GM21390 (cell line): ENCODE measurements around the gene GNPDA1.

Experiments used
- ATAC-seq: cut with Tn5 transposase; IDR thresholded peaks from one replicate; pipeline ENCODE4 v1.9.1; 2021; ENCODE audit not compliant: unreplicated experiment

Gene GNPDA1

DNA sequence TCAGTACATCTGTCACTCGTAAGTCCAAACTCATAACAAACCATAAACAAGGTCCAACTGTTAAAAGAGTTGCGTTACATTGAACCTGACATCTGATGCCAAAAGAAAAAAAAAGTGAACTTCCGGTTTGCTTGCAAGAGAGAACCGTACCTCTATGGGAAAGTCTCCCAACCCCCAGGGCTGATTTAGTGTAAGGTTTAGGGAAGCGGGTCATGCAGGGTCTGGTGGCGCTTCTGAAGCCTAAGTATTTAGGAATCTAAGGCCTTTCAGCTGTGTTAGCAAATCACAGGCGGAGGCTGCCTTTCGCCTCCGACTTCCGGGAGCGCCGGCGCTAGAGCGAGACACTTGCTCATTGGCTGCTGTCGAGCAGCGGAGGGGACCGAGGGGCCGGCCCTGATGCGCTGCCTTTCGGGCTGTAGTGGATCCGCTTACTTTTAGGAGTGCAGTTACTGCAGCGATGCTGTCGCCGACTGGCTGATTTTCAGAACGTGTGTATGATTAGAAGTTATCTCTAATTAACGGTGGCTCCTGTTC lies 12.0 kb upstream of the GNPDA1 start:
- ATAC-seq, result peak; percentile 100

- no peak for ATAC-seq
Observed at GRCh38 chr5:142023836-142024235, 11.0 kb upstream of the GNPDA1 start.

GRCh38 chr5:142020122-142020659 lies 7.4 kb upstream of the GNPDA1 start:
- no peak for ATAC-seq

GRCh38 chr5:142017832-142018427 lies 5.1 kb upstream of the GNPDA1 start:
- ATAC-seq, result peak; percentile 38

GRCh38 chr5:142016556-142016955 lies 3.7 kb upstream of the GNPDA1 start:
- ATAC-seq, result peak; percentile 33

GRCh38 chr5:142015781-142016533 lies 3.1 kb upstream of the GNPDA1 start:
- peak; percentile 21 for ATAC-seq

DNA sequence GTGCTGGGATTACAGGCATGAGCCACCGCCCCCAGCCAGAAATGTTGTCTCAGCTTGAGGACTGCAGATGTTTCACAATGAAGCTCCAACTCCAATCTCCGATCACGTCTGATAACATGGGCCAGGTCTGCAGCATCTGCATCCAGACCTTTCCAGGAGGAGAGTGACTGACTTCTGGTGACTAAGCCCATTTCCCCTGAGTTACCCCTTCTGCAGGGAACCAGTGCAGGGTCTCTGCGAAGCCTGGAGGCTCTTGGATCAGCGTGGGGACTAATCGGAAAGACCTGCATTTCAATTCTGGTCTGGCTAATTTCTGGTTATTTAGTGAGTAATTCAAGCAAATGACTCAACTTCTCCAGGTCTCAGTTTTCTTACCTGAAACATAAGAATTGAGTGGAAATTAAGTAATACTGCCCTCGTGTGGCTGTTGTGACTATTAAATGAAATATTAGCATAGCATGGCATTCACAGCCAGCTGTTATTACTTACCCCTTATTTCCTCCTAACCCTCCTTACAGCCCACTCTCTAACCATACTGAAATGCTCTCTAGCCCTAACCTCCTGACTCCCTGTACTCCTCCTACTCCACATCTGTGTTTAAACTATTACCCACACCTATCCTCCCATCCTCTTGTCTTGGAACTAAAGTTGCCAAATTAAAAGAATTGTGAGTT lies 2.2 kb upstream of the GNPDA1 start:
- peak; percentile 27 for ATAC-seq

DNA sequence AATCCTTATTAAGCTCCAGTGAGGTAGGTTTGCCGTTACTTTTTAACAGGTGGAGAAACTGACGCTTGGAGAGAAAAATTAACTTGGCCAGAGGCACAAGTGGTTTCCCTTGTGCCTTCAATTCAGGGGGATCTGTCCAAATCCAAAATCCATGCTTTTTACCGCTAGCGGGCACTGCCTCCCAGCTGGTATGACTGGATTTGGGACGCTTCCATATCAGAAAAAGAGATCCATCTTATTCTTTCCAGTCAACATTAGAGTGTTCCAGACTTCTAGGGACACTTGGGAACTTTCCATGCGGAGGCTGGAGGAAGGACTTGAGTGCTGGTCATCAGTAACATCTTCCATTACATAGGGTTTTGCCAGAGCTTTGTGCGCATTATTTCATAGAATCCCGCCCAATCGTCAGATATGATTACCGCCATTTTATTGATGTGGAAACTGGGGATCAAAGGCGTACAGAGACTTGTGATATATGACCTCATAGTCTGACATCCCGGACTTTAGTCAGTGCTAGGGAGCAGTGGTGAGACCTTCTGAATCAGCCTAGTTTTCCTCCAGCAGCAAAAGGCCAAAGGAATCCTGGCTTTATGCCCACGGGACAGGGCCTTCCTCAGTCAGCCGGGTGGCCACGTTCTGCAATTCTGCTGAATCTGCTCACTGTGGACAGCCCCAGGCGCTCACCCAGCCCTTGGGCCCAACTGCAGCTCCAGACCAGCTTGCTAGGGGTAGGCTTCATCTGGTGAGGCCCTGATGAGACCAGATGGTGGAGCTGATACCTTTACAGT lies 1.1 kb upstream of the GNPDA1 start:
- ATAC-seq, result no peak

GRCh38 chr5:142012186-142012785 lies 541 bp downstream of the GNPDA1 start:
- no peak for ATAC-seq

DNA sequence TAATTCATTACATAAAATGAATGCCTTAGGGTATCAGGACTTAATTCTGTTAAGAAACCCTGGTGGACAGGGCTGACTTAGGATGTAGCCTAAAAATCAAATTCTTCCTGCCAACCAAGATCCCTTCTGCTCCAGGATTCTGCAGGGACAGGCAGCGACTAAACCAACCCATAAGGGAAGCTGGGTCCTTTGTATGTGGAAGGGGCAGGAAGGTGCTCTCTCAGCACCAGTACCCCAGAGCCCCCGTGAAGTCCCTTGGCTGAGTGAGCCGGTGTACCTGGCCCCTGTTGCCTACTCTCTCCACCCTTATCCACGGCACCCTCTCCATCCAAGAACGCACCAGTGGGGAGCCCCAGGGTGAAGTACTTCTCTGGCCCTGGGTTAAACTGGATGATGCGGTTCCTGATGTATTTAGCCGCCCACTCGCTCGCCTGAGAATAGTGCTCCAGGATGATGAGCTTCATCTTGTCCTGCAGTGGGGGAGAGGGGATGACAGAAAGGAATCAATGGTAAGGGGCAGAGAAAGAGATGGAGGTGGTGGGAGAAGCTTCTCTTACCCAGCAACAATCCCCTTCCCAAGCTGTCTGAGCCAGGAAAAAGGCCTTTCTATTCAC lies 1.1 kb downstream of the GNPDA1 start:
- ATAC-seq, result no peak

GRCh38 chr5:142009886-142010285 lies 2.9 kb downstream of the GNPDA1 start:
- ATAC-seq, result no peak

- ATAC-seq, result no peak
Observed at GRCh38 chr5:142008813-142009212, 4.0 kb downstream of the GNPDA1 start.

GRCh38 chr5:142007237-142007544 lies 5.6 kb downstream of the GNPDA1 start:
- peak; percentile 10 for ATAC-seq

DNA sequence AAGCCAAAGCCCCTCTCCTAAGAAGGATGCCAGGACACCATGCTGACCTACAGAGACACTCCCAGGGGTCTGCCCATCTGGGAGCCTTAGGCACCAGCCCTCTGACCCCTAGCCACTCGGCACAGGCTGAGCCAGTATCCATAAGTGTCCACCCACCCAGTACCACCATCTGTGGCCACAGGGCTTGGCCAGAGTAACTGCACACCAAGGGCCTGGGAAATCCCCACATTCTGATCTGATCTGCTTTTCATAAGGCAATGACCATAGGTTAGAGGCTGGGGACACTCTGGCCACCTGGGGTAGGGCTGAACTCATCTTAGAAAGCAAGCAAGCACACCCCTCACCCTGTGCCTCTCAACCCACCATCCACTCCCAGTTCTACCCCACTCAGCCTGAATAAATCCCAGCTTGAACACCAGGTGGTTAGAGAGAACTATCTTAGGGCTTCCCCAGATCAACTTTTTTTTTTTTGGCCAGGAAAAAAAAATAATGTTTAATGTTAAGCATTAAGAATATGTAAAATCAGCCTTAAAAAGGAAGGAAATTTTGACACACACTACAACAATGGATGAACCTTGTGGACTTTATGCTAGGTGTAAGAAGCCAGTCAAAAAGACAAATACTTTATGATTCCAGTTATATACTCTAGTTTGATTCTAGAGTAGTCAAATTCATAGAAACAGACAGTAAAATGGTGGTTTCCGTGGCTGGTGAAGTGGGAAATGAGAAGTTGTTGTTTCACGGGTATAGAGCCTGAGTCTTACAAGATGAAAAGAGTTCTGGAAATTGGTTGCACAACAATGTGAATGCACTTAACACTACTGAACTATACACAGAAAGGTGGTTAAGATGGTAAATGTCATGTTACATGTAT lies 6.2 kb downstream of the GNPDA1 start:
- ATAC-seq, result peak; percentile 63

DNA sequence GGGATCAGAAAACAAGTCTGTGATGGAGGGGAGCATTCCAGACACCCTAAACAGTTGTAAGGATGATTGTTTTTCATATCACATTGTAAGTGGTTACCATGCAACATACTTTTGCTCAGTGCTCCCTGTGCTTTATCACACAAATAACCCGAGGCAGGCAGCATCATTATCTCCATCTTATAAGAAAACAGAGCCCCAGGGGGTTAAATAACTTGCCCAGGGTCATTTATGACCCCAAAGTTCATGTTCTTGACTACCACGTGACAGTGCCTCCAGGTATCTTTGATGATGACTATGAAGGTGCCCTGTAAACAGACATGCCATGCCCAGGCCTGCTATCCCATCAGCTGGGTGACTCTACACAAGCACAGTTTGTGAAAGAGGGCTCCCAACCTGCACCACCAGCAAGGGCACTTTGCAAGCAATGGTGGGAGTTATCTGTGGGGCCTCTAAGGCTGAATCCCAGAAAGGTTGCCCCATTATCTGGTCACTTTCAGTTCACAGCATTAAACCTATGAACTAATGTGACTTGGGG lies 9.5 kb downstream of the GNPDA1 start:
- ATAC-seq, result no peak

GRCh38 chr5:142000704-142001484 lies 11.9 kb downstream of the GNPDA1 start:
- ATAC-seq, result no peak

DNA sequence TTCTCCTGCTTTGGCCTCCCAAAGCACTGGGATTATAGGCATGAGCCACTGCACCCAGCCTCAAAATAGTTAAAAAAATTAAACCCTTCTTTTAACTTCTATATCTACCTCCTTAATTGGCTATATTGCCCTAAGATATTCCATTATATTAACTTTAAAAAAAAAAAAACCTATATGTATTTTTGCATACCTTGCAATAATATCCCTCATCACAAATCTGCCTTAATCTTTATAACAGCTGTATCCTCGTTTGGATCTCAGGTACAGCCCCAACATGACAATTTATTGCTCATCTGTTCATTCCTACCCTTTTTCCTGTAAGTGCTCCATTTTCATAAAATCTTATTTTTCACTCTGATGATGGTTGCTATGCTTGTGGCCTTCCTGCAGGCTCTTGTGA lies 12.7 kb downstream of the GNPDA1 start:
- no peak for ATAC-seq

GRCh38 chr5:141997358-141997960 lies 15.4 kb downstream of the GNPDA1 start:
- no peak for ATAC-seq
